ENCODE measurements around the gene SEMA4A.
A peak's percentile ranks its signal among the peaks of the same experiment; 100 is the strongest.
"Not testable (repeated sequence)": the region's sequence is repeated elsewhere in the genome, so short reads cannot be mapped to it uniquely, and the experiment has no call there.

SEMA4A gene

GRCh38 chr1:156119503-156120209 lies 33.7 kb upstream of the SEMA4A start:
- DNase-seq = peak in 1 of 2 donors; percentile 17

GRCh38 chr1:156120318-156120717 lies 33.1 kb upstream of the SEMA4A start:
- DNase-seq = no peak

GRCh38 chr1:156121005-156121404 lies 32.4 kb upstream of the SEMA4A start:
- not testable (repeated sequence) for DNase-seq

DNA sequence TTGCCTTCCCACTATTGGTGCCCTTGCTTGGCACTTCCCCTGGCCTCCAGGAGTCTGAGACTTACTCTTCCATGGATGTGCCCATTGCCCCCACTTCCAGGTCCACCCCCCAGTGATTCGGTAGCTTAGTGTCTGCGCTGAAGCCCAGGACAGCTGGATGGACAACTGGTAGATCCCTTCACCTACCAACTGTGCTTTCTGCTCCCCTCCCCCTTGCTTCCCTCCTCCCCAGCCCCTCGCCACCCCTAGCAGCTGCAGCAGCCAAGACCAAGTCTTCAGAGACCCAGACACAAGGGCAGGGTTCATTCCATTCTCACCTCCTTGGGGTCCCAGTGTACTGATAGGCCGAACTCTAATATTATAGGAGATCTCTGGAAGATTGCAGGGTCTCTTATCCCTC lies 31.9 kb upstream of the SEMA4A start:
- no peak for DNase-seq

- no peak for DNase-seq
Observed at GRCh38 chr1:156122086-156122485, 31.3 kb upstream of the SEMA4A start.

DNA sequence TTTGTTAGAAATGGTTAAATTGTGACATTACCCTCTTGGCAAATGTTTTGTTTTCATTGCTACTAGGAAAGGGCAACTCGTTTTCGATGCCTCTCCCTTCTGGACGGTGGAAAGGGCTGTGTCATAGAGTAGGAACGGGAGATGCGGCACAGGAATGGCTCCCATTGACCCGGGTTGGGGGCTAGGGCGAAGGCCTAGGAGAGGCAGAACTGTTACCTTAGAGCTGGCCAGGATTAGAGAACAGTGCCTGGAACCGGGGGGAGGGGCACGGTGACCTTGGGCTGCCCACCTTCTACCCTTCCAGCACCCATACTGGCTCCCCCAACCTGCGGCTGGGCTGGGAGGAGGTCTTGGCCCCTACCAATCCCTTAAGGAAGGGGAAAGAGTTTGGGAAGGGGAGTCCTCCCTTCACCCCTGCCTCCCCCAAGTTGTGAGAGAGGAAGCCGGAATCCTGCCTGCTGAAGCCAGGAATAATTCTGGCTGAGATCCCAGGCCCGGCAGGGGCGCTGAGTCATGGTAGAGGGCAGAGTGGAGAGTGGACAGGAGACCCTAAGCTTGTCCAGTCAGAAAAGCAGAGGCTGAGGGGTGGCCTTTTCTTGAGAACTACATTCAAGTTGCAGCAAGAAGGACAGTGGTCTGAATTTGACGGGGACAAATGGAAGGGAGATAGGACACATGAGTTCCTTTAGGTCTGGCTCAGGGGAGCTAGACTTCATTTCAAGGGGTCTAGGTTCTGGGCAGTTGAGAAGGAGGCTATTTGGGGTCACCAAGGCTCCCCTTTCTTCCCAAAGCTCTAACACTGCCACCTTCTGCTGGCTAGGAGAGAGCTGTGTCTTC lies 30.6 kb upstream of the SEMA4A start:
- peak; percentile 42 to 70 for DNase-seq

GRCh38 chr1:156123356-156124196 lies 29.8 kb upstream of the SEMA4A start:
- DNase-seq = peak; percentile 87 to 92

DNA sequence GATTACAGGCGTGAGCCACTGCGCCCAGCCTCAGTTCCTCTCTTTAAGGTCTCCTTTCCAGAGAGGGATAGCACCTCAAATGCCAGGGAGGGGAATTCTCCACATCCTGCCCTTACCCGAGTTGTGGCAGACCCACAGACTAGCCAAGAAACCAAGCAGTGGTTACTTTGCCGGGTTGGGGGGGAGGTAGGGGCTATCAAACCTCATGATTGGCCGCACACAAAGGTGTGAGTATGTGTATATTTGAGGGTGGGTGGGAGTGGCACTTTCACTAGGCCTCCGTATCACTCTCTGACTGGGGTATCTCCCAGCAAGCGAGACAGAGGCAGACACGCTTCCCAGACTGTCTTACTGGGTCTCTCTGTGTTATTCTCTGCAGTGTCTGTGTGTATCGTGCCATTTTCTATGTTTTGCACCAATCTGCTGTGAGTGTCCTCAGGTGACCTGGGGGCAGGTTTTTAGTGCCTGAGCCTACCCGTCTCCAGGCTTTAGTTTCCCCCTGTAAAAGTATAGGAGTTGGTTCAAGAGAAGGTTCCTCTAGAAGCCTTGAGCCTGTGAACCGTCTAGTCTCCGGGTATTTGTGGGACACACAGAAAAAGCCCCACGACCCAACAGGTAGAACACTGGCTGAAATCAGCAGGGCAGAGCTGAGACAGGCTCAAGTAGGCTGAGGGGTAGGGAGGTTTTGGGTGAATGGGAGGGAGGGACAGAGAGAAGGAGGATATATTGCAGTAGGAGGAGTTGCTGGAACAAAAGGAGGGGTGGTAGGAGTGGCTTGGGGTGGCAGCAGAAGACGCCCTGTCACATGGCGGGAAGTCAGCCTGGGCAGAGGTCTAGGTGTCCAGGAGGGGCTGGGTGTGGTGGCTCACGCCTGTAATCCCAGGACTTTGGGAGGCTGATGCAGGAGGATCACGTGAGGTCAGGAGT lies 28.6 kb upstream of the SEMA4A start:
- DNase-seq = no peak

- DNase-seq = not testable (repeated sequence)
Observed at GRCh38 chr1:156125544-156125943, 27.8 kb upstream of the SEMA4A start.

GRCh38 chr1:156126043-156126629 lies 27.2 kb upstream of the SEMA4A start:
- no peak for DNase-seq

- DNase-seq = no peak
Observed at GRCh38 chr1:156126630-156127534, 26.5 kb upstream of the SEMA4A start.

DNA sequence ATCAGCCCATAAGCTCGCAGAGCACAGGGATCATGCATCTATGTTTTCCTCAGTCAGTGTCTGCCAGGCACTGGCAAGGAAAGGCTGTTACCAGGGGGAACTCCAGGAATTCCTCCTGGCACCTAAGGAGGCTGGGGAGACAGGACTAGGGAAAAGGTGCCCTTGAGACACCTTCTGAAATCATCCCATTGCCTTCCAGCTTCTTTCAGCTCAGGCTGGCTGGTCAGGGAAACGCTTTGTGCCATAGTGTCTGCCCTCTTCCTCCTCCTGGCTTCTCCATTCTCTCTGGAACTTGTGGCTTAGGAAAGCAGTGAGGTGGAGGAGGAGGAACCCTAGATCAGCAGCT lies 25.1 kb upstream of the SEMA4A start:
- no peak for DNase-seq

DNA sequence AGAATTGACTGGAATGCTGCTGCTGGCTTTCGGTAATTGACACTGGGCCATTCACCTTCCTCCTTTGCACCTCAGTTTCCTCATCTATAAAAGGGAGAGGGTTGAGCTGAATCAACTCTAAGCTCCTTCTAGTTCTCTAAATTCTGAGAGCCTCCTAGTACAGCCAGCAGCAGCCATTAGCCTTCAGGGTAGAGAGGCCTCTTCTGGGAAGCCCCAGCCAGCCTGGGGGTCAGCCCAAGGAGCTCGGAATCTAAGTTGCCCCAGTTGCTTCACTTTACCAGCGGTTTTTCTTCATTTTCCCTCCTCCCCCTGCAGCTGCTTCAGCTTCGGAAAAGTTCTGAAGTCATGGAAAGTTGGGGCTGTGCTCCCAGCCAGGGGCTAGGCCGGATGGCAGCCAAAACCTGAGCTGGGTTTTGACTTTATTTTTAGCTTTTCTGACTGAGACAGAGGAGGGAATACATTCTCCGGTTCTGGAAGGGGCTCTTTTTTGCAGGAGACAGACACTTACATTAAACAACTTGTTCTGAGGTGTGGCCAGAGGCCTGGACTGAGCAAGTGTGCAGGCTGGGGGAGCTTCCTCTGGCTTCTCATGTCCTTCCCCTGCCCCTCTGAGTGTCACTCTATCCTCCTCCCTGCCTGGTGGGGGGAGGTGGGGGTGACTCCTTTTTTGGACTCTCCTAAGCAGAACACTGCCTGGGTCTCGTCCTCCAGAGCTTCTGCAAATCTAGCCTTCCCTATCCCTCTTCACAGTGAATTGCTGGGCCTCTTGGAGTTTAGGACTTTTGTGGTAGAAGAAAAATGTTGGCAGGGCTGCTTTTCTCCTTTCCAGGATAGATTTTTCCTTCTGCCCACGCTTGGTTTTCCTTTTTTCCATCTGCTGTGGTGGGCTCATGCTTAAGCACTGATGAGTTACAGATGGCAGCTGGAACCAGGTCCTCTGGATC lies 24.5 kb upstream of the SEMA4A start:
- DNase-seq = no peak

GRCh38 chr1:156129687-156130577 lies 23.5 kb upstream of the SEMA4A start:
- DNase-seq = peak; percentile 45 to 59

GRCh38 chr1:156130578-156130942 lies 22.8 kb upstream of the SEMA4A start:
- no peak for DNase-seq

DNA sequence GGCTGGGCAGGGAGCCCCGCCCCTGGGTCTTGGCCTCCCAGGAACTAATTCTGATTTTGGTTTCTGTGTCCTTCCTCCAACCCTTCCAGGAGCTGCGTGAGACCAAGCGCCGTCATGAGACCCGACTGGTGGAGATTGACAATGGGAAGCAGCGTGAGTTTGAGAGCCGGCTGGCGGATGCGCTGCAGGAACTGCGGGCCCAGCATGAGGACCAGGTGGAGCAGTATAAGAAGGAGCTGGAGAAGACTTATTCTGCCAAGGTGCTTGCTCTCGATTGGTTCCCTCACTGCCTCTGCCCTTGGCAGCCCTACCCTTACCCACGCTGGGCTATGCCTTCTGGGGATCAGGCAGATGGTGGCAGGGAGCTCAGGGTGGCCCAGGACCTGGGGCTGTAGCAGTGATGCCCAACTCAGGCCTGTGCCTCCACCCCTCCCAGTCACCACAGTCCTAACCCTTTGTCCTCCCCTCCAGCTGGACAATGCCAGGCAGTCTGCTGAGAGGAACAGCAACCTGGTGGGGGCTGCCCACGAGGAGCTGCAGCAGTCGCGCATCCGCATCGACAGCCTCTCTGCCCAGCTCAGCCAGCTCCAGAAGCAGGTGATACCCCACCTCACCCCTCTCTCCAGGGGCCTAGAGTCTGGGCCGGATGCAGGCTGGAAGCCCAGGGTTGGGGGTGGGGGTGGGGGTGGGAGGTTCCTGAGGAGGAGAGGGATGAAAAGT lies 18.5 kb upstream of the SEMA4A start:
- no peak for DNase-seq

- DNase-seq = no peak
Observed at GRCh38 chr1:156135930-156136871, 17.2 kb upstream of the SEMA4A start.
